GM21360 (cell line): Measurements from ENCODE around the gene CALCOCO1.

Source experiments
- ATAC-seq: cut with Tn5 transposase; IDR thresholded peaks from one replicate; pipeline ENCODE4 v1.9.1; 2021; ENCODE audit warnings: mild to moderate bottlenecking, moderate library complexity; ENCODE audit not compliant: unreplicated experiment

The CALCOCO1 gene

DNA sequence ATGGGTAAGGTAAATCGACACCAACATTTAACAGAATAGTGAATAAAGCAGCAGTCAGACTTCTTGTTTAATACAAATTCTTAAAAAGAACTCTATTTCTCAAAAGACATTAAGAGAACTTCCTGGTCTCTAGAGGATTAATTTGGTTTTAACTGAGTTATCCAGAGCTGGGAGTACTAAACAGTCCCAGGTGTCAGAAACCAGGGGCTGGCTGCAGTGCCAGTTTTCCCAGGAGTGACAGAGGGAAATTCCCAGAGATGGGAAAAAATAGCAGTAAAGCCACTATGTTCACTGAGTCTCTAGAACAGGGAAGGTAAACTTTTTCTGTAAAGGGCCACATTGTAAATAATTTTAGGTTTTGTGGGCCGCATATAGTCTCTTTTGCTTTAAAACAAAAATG lies 60.2 kb downstream of the CALCOCO1 start:
- no peak for ATAC-seq

DNA sequence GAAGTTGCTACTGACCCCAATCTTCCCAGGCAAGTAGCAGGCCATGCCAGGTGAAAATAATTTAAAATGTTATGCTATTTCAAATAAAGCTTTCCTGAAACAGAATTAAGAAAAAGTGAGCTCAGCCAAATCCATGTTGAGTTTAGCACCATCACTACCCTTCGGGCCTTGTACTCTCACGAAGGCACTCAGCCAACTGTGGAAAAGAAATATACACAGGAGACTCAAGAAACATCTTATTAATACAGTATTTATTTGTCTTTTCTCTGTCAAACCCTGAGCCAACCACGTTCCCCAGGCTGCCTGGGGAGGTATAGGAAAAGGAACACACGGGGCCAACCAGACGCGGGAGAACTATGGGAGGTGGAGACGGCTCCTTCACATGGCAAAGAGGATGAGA lies 62.3 kb downstream of the CALCOCO1 start:
- no peak for ATAC-seq

DNA sequence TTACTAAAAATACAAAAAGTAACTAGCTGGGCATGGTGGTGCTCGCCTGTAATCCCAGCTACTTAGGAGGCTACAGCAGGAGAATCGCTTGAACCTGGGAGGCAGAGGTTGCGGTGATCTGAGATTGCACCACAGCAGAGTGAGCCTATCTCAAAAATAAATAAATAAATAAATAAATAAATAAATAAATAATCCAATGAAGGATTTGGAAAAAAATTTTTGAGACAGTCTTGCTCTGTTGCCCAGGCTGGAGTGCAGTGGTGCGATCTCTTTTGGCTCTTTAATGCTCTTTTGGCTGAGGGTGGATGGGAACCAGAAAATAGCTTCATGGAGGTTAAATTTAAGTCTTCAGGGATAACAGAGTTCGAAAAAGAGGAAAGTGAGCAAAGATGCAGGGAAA lies 63.1 kb downstream of the CALCOCO1 start:
- ATAC-seq: no peak

DNA sequence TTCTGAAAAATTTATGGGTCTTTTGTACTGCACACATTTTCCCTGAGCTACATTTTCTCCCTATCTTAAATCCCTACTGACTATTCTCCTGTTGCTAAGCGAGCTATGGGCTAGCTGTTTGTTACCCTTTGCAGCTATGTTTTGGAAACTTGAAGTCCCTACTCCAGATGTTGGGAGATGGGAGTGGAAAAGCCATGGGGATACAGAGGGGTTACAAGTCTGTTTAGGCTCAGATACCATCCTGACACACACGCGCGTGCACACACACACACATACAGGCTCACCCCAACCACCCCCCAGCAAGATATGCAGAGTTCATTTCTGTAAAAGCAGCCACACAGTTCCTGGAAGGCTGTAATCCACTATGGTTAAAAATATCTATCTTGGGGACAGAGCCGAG lies 67.2 kb downstream of the CALCOCO1 start:
- no peak for ATAC-seq

DNA sequence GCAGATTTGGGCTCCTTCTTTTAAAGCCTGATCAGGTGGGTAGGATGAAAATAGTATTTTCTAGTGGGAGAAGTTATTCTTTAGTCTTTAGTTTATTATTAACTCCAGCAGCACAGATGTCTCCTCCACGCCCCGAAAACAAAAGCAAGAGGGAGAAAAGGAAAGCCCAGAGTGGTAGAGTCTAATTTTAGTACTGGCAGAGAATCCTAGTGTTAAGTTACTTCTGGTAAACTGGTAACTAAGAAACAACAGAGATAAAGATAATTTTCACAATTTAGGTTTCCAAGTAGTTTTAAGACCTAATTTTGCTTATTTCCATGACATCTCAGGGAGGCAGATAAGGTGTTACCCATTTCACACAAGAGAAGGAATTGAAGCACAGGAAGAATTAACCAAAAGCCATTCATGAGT lies 67.7 kb downstream of the CALCOCO1 start:
- ATAC-seq: no peak

DNA sequence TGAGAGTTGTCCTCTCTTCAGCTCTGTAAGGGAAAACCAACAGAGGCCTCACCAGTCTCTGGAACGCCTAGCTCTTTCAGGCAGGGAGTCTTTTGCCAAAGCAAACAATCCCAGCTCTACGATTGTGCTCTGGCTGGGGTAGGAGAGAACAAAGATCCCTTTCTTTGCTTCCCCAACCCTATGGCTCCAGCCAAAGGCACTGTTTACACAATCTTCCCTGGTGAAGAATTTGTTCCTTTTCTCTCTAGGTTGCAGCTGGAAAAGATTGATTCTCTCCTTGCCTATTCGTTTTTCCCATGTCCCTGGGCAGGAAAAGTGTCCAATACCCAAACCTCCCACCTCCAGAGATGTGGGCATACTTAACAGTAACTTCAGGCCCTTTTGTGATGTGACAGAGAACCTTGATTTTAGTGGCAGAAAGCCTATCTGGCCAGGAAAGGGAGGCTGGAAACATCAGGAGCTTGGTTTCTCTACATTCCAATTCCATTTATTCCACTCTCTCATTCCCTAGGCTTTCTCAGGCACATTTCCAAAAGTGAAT lies 68.2 kb downstream of the CALCOCO1 start:
- ATAC-seq: no peak
